Neural progenitor cell (in vitro differentiated cells): ENCODE measurements around the gene GPRIN3. TPM values are rescaled to one million over a fixed set of nuclear protein-coding genes. Genes with fewer than 3 reads are reported as not detected.

Experiments used
- DNase-seq: peaks from one replicate; pipeline ENCODE4 v3.0.0-alpha.2; 2016; ENCODE audit warnings: low spot score
- H2AFZ ChIP-seq: fragments of 200-600 bp; sonication (generic); replicated peaks from 2 replicates; pipeline ENCODE4 v1.6.1; 2016; ENCODE audit warnings: antibody characterized with exemption
- H3F3A ChIP-seq: fragments of 200-600 bp; sonication (generic); 2 replicates; pipeline ENCODE4 v1.6.1; 2016; ENCODE audit warnings: antibody characterized with exemption, low read depth
- H3K27ac ChIP-seq: fragments of 200-600 bp; sonication (generic); 2 replicates; pipeline ENCODE4 v1.5.1; 2016; ENCODE audit warnings: mild to moderate bottlenecking
- H3K27me3 ChIP-seq: fragments of 200-600 bp; sonication (generic); 2 replicates; pipeline ENCODE4 v1.6.1; 2016; ENCODE audit warnings: mild to moderate bottlenecking, moderate library complexity
- H3K36me3 ChIP-seq: fragments of 200-600 bp; sonication (generic); 2 replicates; pipeline ENCODE4 v1.5.1; 2016
- H3K4me1 ChIP-seq: fragments of 200-600 bp; sonication (generic); 2 replicates; pipeline ENCODE4 v1.6.1; 2016; ENCODE audit warnings: mixed run types
- H3K4me2 ChIP-seq: fragments of 200-600 bp; sonication (generic); 2 replicates; pipeline ENCODE4 v1.6.1; 2016
- H3K4me3 ChIP-seq: fragments of 200-600 bp; sonication (generic); 2 replicates; pipeline ENCODE4 v1.5.1; 2016
- H3K79me2 ChIP-seq: fragments of 200-600 bp; sonication (generic); 2 replicates; pipeline ENCODE4 v1.6.1; 2016; ENCODE audit warnings: low read depth
- H3K9ac ChIP-seq: fragments of 200-600 bp; sonication (generic); 2 replicates; pipeline ENCODE4 v1.6.1; 2016
- H3K9me3 ChIP-seq: fragments of 200-600 bp; sonication (generic); 2 replicates; pipeline ENCODE4 v1.5.1; 2016; ENCODE audit warnings: low read depth
- H4K20me1 ChIP-seq: fragments of 200-600 bp; sonication (generic); 2 replicates; pipeline ENCODE4 v1.6.1; 2016; ENCODE audit warnings: low read depth
- H3K27ac Mint-ChIP-seq: 3 replicates; pipeline ENCODE4 v1.8.0; 2021; ENCODE audit warnings: mixed read lengths
- H3K27me3 Mint-ChIP-seq: 2 replicates; pipeline ENCODE4 v1.8.0; 2022; ENCODE audit warnings: low read depth, mild to moderate bottlenecking, inconsistent platforms, moderate library complexity, mixed read lengths; ENCODE audit not compliant: insufficient read depth
- H3K36me3 Mint-ChIP-seq: 3 replicates; pipeline ENCODE4 v1.8.0; 2021; ENCODE audit warnings: mixed read lengths
- H3K4me1 Mint-ChIP-seq: 3 replicates; pipeline ENCODE4 v1.8.0; 2021; ENCODE audit warnings: mixed read lengths
- H3K4me3 Mint-ChIP-seq: 3 replicates; pipeline ENCODE4 v1.8.0; 2021; ENCODE audit warnings: mild to moderate bottlenecking, moderate library complexity, mixed read lengths
- H3K9me3 Mint-ChIP-seq: 3 replicates; pipeline ENCODE4 v1.8.0; 2020; ENCODE audit warnings: mixed read lengths
- EZH2 ChIP-seq: fragments of 200-600 bp; sonication (generic); IDR thresholded peaks from 2 replicates; pipeline ENCODE4 v1.6.1; 2017; ENCODE audit warnings: antibody characterized with exemption, mild to moderate bottlenecking, moderate library complexity
- EZH2phosphoT487 ChIP-seq: fragments of 200-600 bp; sonication (generic); IDR thresholded peaks from 2 replicates; pipeline ENCODE4 v1.6.1; 2017; ENCODE audit warnings: antibody characterized with exemption
- total RNA-seq: library from RNA; depleted of rRNA; stranded (reverse); fragments of >200 nt; gene quantifications from 2 replicates; pipeline ENCODE4 v1.2.3, GENCODE V29; 2015; ENCODE audit warnings: low replicate concordance
- TF ChIP-seq, protein P1 (sequence below): fragments of 200-600 bp; sonication (generic); IDR thresholded peaks from 2 replicates; pipeline ENCODE4 v1.5.1; 2017; ENCODE audit warnings: antibody characterized with exemption, mild to moderate bottlenecking

GPRIN3 gene
- total RNA-seq, 1 donor from 2014 or later = 0.15 TPM

DNA sequence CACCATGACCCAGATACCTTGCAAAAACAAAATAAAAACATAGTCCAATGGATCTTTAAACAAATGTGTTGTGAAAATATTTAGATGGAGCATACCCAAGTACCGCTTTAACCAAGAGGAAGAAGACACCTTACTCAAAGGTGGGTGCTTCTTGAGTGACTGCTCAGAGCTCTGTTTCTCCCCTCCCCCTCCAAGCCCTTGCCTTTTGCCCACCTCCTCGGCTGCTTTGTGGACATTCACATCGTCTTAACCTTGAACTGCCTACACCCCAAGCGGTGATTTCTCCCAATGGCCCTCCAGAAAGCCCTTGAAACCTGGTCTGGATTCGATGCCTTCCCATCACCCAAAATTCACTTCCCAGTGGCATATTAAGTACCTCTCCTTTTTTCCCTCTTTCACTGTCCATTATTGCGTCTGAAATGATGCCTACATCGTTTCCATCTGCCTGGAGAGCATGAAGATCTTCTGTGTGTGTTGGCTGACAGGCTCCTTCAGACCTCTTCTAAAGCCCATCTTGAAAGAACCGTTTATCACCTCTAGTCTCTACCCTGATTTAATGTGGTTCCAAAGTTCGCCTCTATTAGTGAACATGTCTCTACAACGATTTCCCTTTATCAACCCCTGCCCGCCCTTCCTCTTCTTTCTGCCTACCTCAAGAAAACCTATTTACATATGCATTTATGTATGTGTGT is 968 bp downstream of the GPRIN3 start:
- Mint-ChIP-seq H3K9me3 (peaks cover 2% of the 10 kb centered on the region), H3K27me3 (peaks cover 13% of the 10 kb centered on the region), H3K4me3 (peak overlapping the region; percentile 87), H3K36me3 (no peaks in the 10 kb centered on the region), H3K4me1 (peaks cover 12% of the 10 kb centered on the region), H3K27ac (no peak overlapping the region)
- no peaks in the 10 kb centered on the region for H3K9me3 ChIP-seq
- H3K4me3 ChIP-seq = no peak overlapping the region
- no peaks in the 10 kb centered on the region for H4K20me1 ChIP-seq
- H3K4me1 ChIP-seq = no peaks in the 10 kb centered on the region
- no peak for DNase-seq
- no peaks in the 10 kb centered on the region for H3F3A ChIP-seq
- H3K79me2 ChIP-seq = no peaks in the 10 kb centered on the region
- no peak overlapping the region for H3K27ac ChIP-seq
- TF ChIP-seq EZH2 (peak; percentile 13), EZH2phosphoT487 (no peak)
- peak overlapping the region; percentile 79 for H3K4me2 ChIP-seq
- no peak overlapping the region for H2AFZ ChIP-seq
- H3K36me3 ChIP-seq = no peaks in the 10 kb centered on the region
- peaks cover 38% of the 10 kb centered on the region for H3K27me3 ChIP-seq
- H3K9ac ChIP-seq = no peak overlapping the region

DNA sequence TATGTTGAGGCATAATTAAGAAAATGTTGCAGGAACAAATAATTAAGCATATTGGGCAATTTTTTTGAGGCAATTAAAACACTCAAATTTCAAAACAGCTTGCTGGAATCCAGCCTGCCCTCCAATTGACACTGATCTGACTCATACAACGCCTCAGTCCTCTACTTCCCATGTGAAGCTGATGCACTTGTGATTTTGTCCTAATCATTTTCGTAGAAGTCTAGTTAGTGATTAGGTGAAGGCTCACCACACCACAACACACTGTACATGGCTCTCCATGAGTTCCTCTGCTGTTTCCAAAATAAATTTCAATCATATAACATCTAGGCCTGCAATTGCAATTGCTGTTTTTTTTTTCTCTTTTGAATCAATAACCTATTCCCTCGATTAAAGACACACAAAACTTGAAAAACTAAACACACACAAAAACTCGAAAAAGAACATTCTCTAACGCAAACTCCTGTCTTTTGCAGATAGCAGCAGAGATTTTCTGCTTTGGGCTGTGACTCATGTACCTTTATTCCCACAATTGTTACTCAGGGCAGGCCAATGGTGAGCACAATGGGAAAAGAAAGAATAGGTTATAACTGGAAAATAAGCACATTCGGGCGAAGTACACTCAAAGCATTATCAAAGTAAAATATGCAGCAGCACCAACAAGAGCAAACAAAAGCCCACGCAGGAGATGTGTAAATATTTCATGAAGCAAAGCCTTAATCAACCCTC is 1.7 kb downstream of the GPRIN3 start:
- Mint-ChIP-seq H3K27me3 (peaks cover 13% of the 10 kb centered on the region), H3K4me1 (peaks cover 12% of the 10 kb centered on the region), H3K9me3 (peaks cover 2% of the 10 kb centered on the region), H3K4me3 (peak overlapping the region; percentile 13), H3K36me3 (no peaks in the 10 kb centered on the region), H3K27ac (no peak overlapping the region)
- H4K20me1 ChIP-seq = no peaks in the 10 kb centered on the region
- H3K79me2 ChIP-seq = no peaks in the 10 kb centered on the region
- TF ChIP-seq EZH2phosphoT487 (no peak), EZH2 (no peak)
- TF ChIP-seq, protein P1, sequence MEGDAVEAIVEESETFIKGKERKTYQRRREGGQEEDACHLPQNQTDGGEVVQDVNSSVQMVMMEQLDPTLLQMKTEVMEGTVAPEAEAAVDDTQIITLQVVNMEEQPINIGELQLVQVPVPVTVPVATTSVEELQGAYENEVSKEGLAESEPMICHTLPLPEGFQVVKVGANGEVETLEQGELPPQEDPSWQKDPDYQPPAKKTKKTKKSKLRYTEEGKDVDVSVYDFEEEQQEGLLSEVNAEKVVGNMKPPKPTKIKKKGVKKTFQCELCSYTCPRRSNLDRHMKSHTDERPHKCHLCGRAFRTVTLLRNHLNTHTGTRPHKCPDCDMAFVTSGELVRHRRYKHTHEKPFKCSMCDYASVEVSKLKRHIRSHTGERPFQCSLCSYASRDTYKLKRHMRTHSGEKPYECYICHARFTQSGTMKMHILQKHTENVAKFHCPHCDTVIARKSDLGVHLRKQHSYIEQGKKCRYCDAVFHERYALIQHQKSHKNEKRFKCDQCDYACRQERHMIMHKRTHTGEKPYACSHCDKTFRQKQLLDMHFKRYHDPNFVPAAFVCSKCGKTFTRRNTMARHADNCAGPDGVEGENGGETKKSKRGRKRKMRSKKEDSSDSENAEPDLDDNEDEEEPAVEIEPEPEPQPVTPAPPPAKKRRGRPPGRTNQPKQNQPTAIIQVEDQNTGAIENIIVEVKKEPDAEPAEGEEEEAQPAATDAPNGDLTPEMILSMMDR = no peak
- no peak overlapping the region for H3K4me2 ChIP-seq
- DNase-seq = no peak
- H3K27ac ChIP-seq = no peak overlapping the region
- no peaks in the 10 kb centered on the region for H3K4me1 ChIP-seq
- no peaks in the 10 kb centered on the region for H3F3A ChIP-seq
- H3K4me3 ChIP-seq = no peak overlapping the region
- H2AFZ ChIP-seq = no peak overlapping the region
- no peak overlapping the region for H3K9ac ChIP-seq
- H3K27me3 ChIP-seq = peaks cover 38% of the 10 kb centered on the region
- H3K36me3 ChIP-seq = no peaks in the 10 kb centered on the region
- no peaks in the 10 kb centered on the region for H3K9me3 ChIP-seq

DNA sequence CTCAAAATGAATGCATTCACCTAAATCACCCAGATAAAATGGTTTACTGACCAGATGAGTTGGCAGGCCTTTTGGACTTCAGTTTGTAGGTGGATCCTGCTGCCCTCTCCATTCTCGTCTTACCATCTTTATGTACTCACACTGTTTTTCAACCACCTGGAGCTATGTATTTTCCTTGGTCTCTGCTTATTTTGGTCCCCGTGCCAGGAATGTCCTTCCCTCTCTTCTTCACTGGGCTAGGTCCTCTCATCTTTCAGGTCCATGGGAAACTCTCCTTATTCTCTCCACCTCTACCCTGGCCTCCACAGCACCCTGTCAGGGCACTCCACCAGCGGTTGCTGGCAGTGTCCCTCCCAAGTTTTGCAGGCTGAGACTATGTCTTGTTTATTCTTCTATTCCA is 2.6 kb downstream of the GPRIN3 start:
- peaks cover 13% of the 10 kb centered on the region for H3K27me3 Mint-ChIP-seq
- Histone ChIP-seq H3K27me3 (peaks cover 38% of the 10 kb centered on the region), H3K4me1 (no peaks in the 10 kb centered on the region), H3K4me3 (no peak overlapping the region), H4K20me1 (no peaks in the 10 kb centered on the region), H3K27ac (no peak overlapping the region), H2AFZ (no peak overlapping the region), H3K36me3 (no peaks in the 10 kb centered on the region), H3K79me2 (no peaks in the 10 kb centered on the region), H3K4me2 (no peak overlapping the region), H3F3A (no peaks in the 10 kb centered on the region), H3K9me3 (no peaks in the 10 kb centered on the region), H3K9ac (no peak overlapping the region)
- H3K27ac Mint-ChIP-seq = no peak overlapping the region
- TF ChIP-seq, protein P1 = no peak
- TF ChIP-seq EZH2phosphoT487 (no peak), EZH2 (no peak)
- H3K9me3 Mint-ChIP-seq = peaks cover 2% of the 10 kb centered on the region
- H3K36me3 Mint-ChIP-seq = no peaks in the 10 kb centered on the region
- peaks cover 12% of the 10 kb centered on the region for H3K4me1 Mint-ChIP-seq
- H3K4me3 Mint-ChIP-seq = no peak overlapping the region
- DNase-seq = no peak
